Liver (tissue), 9 donors: ENCODE results near the gene EDAR. TPM values are rescaled to one million over a fixed set of nuclear protein-coding genes. Genes with fewer than 3 reads are reported as not detected.

Source experiments
- DNase-seq: peaks from one replicate; pipeline ENCODE4 v3.0.0-alpha.2; 2017; ENCODE audit warnings: low spot score
- H3K27ac ChIP-seq, 2 donors: one replicate each; pipeline ENCODE4 v1.7.0; 2013; ENCODE audit warnings: inconsistent platforms in 2 of 2, low read length in 2 of 2, control low read depth in 1 of 2, low read depth in 1 of 2, mild to moderate bottlenecking in 1 of 2
- H3K27me3 ChIP-seq, 4 donors: one replicate each; pipeline versions ENCODE4 v1.6.1 to v1.7.0; 2013; ENCODE audit warnings: low read length in 3 of 4, inconsistent platforms in 1 of 4, mild to moderate bottlenecking in 1 of 4, moderate library complexity in 1 of 4; ENCODE audit not compliant: control insufficient read depth in 4 of 4, insufficient read depth in 4 of 4
- H3K36me3 ChIP-seq, 4 donors: one replicate each; pipeline versions ENCODE4 v1.6.1 to v1.7.0; 2013; ENCODE audit warnings: low read length in 3 of 4, mild to moderate bottlenecking in 3 of 4, low read depth in 1 of 4, moderate library complexity in 1 of 4; ENCODE audit not compliant: control insufficient read depth in 4 of 4, insufficient read depth in 3 of 4
- H3K4me1 ChIP-seq, 4 donors: one replicate each; pipeline versions ENCODE4 v1.6.1 to v1.7.0; 2013; ENCODE audit warnings: low read length in 3 of 4, mild to moderate bottlenecking in 3 of 4, moderate library complexity in 1 of 4; ENCODE audit not compliant: control insufficient read depth in 4 of 4, insufficient read depth in 4 of 4
- H3K4me3 ChIP-seq, 3 donors: one replicate each; pipeline versions ENCODE4 v1.6.1 to v1.7.0; 2013; ENCODE audit warnings: low read length in 3 of 3, control low read depth in 1 of 3, low read depth in 1 of 3, mild to moderate bottlenecking in 1 of 3
- H3K9ac ChIP-seq, 2 donors: one replicate each; pipeline ENCODE4 v1.7.0; 2013; ENCODE audit warnings: low read length in 2 of 2, mild to moderate bottlenecking in 2 of 2, moderate library complexity in 2 of 2, control low read depth in 1 of 2, low read depth in 1 of 2
- H3K9me3 ChIP-seq, 4 donors: one replicate each; pipeline versions ENCODE4 v1.6.1 to v1.7.0; 2013; ENCODE audit warnings: low read length in 3 of 4; ENCODE audit not compliant: control insufficient read depth in 4 of 4
- CTCF ChIP-seq: fragments of 150-350 bp; IDR thresholded peaks from 2 replicates; pipeline ENCODE4 v1.5.1; 2017; ENCODE audit warnings: improper control_type of control experiment, low read depth, low read length; ENCODE audit not compliant: missing input control
- EGR1 ChIP-seq, 2 donors: IDR thresholded peaks; 2 replicates each; pipeline ENCODE4 v1.6.1; 2016 to 2018; ENCODE audit warnings: antibody characterized with exemption in 2 of 2, low read depth in 2 of 2
- FOXA1 ChIP-seq: IDR thresholded peaks from 2 replicates; pipeline ENCODE4 v1.6.1; 2016; ENCODE audit warnings: antibody characterized with exemption
- GABPA ChIP-seq, 2 donors: IDR thresholded peaks in 1 of 2; conservative IDR thresholded peaks in 1 of 2; 2 replicates each; pipeline ENCODE4 v1.6.1; 2016; ENCODE audit warnings: antibody characterized with exemption in 2 of 2, mild to moderate bottlenecking in 1 of 2, moderate library complexity in 1 of 2
- HNF4A ChIP-seq, 2 donors: conservative IDR thresholded peaks; 2 replicates each; pipeline ENCODE4 v1.6.1; 2016; ENCODE audit warnings: antibody characterized with exemption in 2 of 2, mild to moderate bottlenecking in 2 of 2
- HNF4G ChIP-seq: IDR thresholded peaks from 2 replicates; pipeline ENCODE4 v1.6.1; 2016; ENCODE audit warnings: antibody characterized with exemption
- JUND ChIP-seq, 2 donors: IDR thresholded peaks; 2 replicates each; pipeline ENCODE4 v1.6.1; 2016; ENCODE audit warnings: antibody characterized with exemption in 2 of 2
- MAX ChIP-seq: IDR thresholded peaks from 2 replicates; pipeline ENCODE4 v1.6.1; 2016; ENCODE audit warnings: antibody characterized with exemption
- NR2F2 ChIP-seq: IDR thresholded peaks from 2 replicates; pipeline ENCODE4 v1.6.1; 2016; ENCODE audit warnings: antibody characterized with exemption
- RAD21 ChIP-seq, 2 donors: IDR thresholded peaks; 2 replicates each; pipeline ENCODE4 v1.6.1; 2016; ENCODE audit warnings: antibody characterized with exemption in 2 of 2, mild to moderate bottlenecking in 2 of 2
- REST ChIP-seq: IDR thresholded peaks from 2 replicates; pipeline ENCODE4 v1.6.1; 2016; ENCODE audit warnings: antibody characterized with exemption, mild to moderate bottlenecking
- RXRA ChIP-seq, 2 donors: IDR thresholded peaks; 2 replicates each; pipeline ENCODE4 v1.6.1; 2017 to 2018; ENCODE audit warnings: antibody characterized with exemption in 2 of 2, mild to moderate bottlenecking in 1 of 2
- SP1 ChIP-seq: IDR thresholded peaks from 2 replicates; pipeline ENCODE4 v1.6.1; 2018; ENCODE audit warnings: antibody characterized with exemption, mild to moderate bottlenecking
- TAF1 ChIP-seq: conservative IDR thresholded peaks from 2 replicates; pipeline ENCODE4 v1.6.1; 2016; ENCODE audit warnings: antibody characterized with exemption, mild to moderate bottlenecking
- YY1 ChIP-seq: IDR thresholded peaks from 2 replicates; pipeline ENCODE4 v1.6.1; 2016; ENCODE audit warnings: antibody characterized with exemption, mild to moderate bottlenecking
- WGBS: extraction: QIAGEN DNeasy Blood & Tissue Kit; methylation state at CpG from one replicate; pipeline ENCODE4 v1.1.7; 2013; 5-methylcytosine and 5-hydroxymethylcytosine counted together
- polyA plus RNA-seq, 2 donors: library from polyadenylated mRNA; stranded (reverse) in 1 of 2; unstranded in 1 of 2; fragments of 200-250 nt in 1 of 2; fragments of >200 nt in 1 of 2; fragmentation: Nextera tagmentation in 1 of 2; extraction: Ambion mirVana in 1 of 2; gene quantifications; one replicate each; pipeline versions ENCODE4 v1.2.1 to v1.2.3, GENCODE V29; 2013 to 2015
- total RNA-seq, 2 donors: library from RNA; depleted of rRNA; stranded (reverse); fragments of >200 nt; gene quantifications; one replicate each; pipeline ENCODE4 v1.2.3, GENCODE V29; 2014
- TF ChIP-seq, protein P1 (sequence below): IDR thresholded peaks from 2 replicates; pipeline ENCODE4 v1.6.1; 2016; ENCODE audit warnings: antibody characterized with exemption
- donor health status: healthy.
- donor health status: healthy.
- donor health status: healthy.
- donor health status: healthy.
- donor health status: healthy.

The EDAR gene
- total and polyA plus RNA-seq, 4 donors: 0.09 to 0.50 (median 0.10) TPM

DNA sequence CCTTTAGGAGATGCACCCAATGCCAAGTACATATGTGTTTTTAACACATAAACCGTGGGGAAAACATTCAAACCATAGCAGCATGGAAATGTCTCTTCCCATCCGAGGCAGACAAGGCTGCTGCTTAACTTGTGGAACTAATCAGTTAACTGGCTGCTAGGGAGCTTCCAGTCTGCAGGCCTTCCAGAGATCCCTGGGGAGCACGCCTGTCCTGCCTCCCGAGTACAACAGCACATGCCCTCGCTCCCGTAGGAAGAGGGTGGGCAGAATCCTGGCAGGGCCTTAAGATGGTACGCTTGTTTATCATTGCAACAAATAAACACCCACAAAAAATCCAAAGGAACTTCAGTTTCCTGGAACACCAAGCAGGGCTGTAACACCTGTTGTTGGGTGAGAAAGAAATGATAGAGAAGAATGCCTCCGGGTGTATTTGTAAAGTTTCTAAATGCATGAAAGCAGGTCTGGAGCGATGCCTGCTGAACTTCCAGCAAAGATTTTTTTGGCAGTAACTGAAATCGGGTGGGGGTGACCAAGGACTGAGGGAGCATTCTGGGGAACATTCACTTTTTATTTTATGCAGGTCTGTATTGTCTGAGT, 56.2 kb downstream of the EDAR start:
- Histone ChIP-seq H3K27ac (no peak overlapping the region), H3K36me3 (no peaks in the 10 kb centered on the region), H3K9ac (no peak overlapping the region), H3K27me3 (no peaks in the 10 kb centered on the region), H3K4me3 (no peak overlapping the region), H3K9me3 (no peaks in the 10 kb centered on the region), H3K4me1 (no peaks in the 10 kb centered on the region)
- no peak for DNase-seq
- TF ChIP-seq GABPA (IDR thresholded peaks at IDR 0.05 in 1 of 2, conservative IDR thresholded peaks at IDR 0.05 in 1 of 2) (no peak), HNF4A (conservative IDR thresholded peaks at IDR 0.05) (no peak), MAX (no peak), RXRA (IDR thresholded peaks at IDR 0.05) (no peak), JUND (IDR thresholded peaks at IDR 0.05) (no peak), FOXA1 (no peak), YY1 (no peak), EGR1 (IDR thresholded peaks at IDR 0.05; ENCODE audit: low read depth in 2 of 2) (no peak), CTCF (no peak), HNF4G (no peak), RAD21 (IDR thresholded peaks at IDR 0.05) (no peak), NR2F2 (no peak), SP1 (no peak), TAF1 (no peak)
- TF ChIP-seq, protein P1, sequence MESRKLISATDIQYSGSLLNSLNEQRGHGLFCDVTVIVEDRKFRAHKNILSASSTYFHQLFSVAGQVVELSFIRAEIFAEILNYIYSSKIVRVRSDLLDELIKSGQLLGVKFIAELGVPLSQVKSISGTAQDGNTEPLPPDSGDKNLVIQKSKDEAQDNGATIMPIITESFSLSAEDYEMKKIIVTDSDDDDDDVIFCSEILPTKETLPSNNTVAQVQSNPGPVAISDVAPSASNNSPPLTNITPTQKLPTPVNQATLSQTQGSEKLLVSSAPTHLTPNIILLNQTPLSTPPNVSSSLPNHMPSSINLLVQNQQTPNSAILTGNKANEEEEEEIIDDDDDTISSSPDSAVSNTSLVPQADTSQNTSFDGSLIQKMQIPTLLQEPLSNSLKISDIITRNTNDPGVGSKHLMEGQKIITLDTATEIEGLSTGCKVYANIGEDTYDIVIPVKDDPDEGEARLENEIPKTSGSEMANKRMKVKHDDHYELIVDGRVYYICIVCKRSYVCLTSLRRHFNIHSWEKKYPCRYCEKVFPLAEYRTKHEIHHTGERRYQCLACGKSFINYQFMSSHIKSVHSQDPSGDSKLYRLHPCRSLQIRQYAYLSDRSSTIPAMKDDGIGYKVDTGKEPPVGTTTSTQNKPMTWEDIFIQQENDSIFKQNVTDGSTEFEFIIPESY: no peak
- WGBS: 85% methylated on average over 10 of the region's 10 CpGs

GRCh38 chr2:108931372-108931771, 57.6 kb downstream of the EDAR start:
- Histone ChIP-seq H3K4me1 (peaks cover 0 to 3% (median 0%) of the 10 kb centered on the region in 4 donors), H3K27me3 (no peaks in the 10 kb centered on the region), H3K9ac (no peak overlapping the region), H3K9me3 (no peaks in the 10 kb centered on the region), H3K27ac (no peak overlapping the region), H3K36me3 (no peaks in the 10 kb centered on the region), H3K4me3 (no peak overlapping the region)
- no peak for TF ChIP-seq GABPA (IDR thresholded peaks at IDR 0.05 in 1 of 2, conservative IDR thresholded peaks at IDR 0.05 in 1 of 2)
- no peak for TF ChIP-seq MAX
- no peak for TF ChIP-seq RXRA (IDR thresholded peaks at IDR 0.05)
- no peak for TF ChIP-seq JUND (IDR thresholded peaks at IDR 0.05)
- TF ChIP-seq REST: no peak
- TF ChIP-seq HNF4A (conservative IDR thresholded peaks at IDR 0.05): no peak
- TF ChIP-seq EGR1 (IDR thresholded peaks at IDR 0.05; ENCODE audit: low read depth in 2 of 2): no peak
- no peak for TF ChIP-seq TAF1
- TF ChIP-seq CTCF: no peak
- TF ChIP-seq HNF4G: no peak
- no peak for TF ChIP-seq NR2F2
- no peak for TF ChIP-seq YY1
- TF ChIP-seq RAD21 (IDR thresholded peaks at IDR 0.05): no peak
- TF ChIP-seq, protein P1: no peak
- WGBS: 100% methylated on average over 1 of the region's 1 CpG
- no peak for DNase-seq
